GM23248 (cell line): ENCODE data around the gene BTN1A1. TPM values are rescaled to one million over a fixed set of nuclear protein-coding genes. Genes with fewer than 3 reads are reported as not detected.

Source experiments
- DNase-seq: peaks from one replicate; pipeline ENCODE4 v3.0.0-alpha.2; 2015
- H2AFZ ChIP-seq: fragments of 200-600 bp; sonication (generic); 2 replicates; pipeline ENCODE4 v1.6.1; 2016; ENCODE audit warnings: antibody characterized with exemption
- H3F3A ChIP-seq: fragments of 200-600 bp; sonication (generic); 2 replicates; pipeline ENCODE4 v1.6.1; 2016; ENCODE audit warnings: mild to moderate bottlenecking, antibody characterized with exemption, mixed run types; ENCODE audit not compliant: insufficient read depth
- H3K27ac ChIP-seq: fragments of 200-600 bp; sonication (generic); 2 replicates; pipeline ENCODE4 v1.5.1; 2016; ENCODE audit warnings: mild to moderate bottlenecking
- H3K27me3 ChIP-seq: fragments of 200-600 bp; sonication (generic); replicated peaks from 2 replicates; pipeline ENCODE4 v1.6.1; 2016; ENCODE audit warnings: mild to moderate bottlenecking; ENCODE audit not compliant: insufficient read depth
- H3K36me3 ChIP-seq: fragments of 200-600 bp; sonication (generic); 2 replicates; pipeline ENCODE4 v1.6.1; 2016; ENCODE audit warnings: low read depth, mild to moderate bottlenecking
- H3K4me1 ChIP-seq: fragments of 200-600 bp; sonication (generic); 2 replicates; pipeline ENCODE4 v1.6.1; 2016; ENCODE audit warnings: mild to moderate bottlenecking; ENCODE audit not compliant: insufficient read depth
- H3K4me2 ChIP-seq: fragments of 200-600 bp; sonication (generic); one replicate; pipeline ENCODE4 v1.6.1; 2016; ENCODE audit warnings: mild to moderate bottlenecking; ENCODE audit not compliant: unreplicated experiment
- H3K4me3 ChIP-seq: fragments of 200-600 bp; sonication (generic); 2 replicates; pipeline ENCODE4 v1.5.1; 2016; ENCODE audit warnings: mild to moderate bottlenecking
- H3K79me2 ChIP-seq: fragments of 200-600 bp; sonication (generic); 2 replicates; pipeline ENCODE4 v1.6.1; 2016; ENCODE audit warnings: mild to moderate bottlenecking; ENCODE audit not compliant: insufficient read depth
- H3K9ac ChIP-seq: fragments of 200-600 bp; sonication (generic); 2 replicates; pipeline ENCODE4 v1.6.1; 2016; ENCODE audit warnings: mild to moderate bottlenecking
- H3K9me2 ChIP-seq: fragments of 200-600 bp; sonication (generic); 2 replicates; pipeline ENCODE4 v1.6.1; 2016; ENCODE audit warnings: mixed run types, mild to moderate bottlenecking, moderate library complexity; ENCODE audit not compliant: insufficient read depth
- H3K9me3 ChIP-seq: fragments of 200-600 bp; sonication (generic); one replicate; pipeline ENCODE4 v1.6.1; 2017; ENCODE audit warnings: low read depth
- H4K20me1 ChIP-seq: fragments of 200-600 bp; sonication (generic); 2 replicates; pipeline ENCODE4 v1.6.0; 2016; ENCODE audit not compliant: insufficient read depth
- EZH2 ChIP-seq: fragments of 200-600 bp; sonication (generic); IDR thresholded peaks from 2 replicates; pipeline ENCODE4 v1.6.1; 2018; ENCODE audit warnings: antibody characterized with exemption, mild to moderate bottlenecking; ENCODE audit not compliant: insufficient read depth, poor library complexity, severe bottlenecking
- EZH2phosphoT487 ChIP-seq: fragments of 200-600 bp; sonication (generic); IDR thresholded peaks from 2 replicates; pipeline ENCODE4 v1.6.1; 2018; ENCODE audit warnings: antibody characterized with exemption, moderate library complexity, mild to moderate bottlenecking, low read depth; ENCODE audit not compliant: insufficient read depth
- WGBS, 2 experiments: methylation state at CpG; one replicate each; pipeline ENCODE4 v1.1.6; 2015 to 2017; ENCODE audit warnings: low lambda C conversion rate in 2 of 2, low coverage in 1 of 2; ENCODE audit errors: missing lambda C conversion rate in 2 of 2; 5-methylcytosine and 5-hydroxymethylcytosine counted together
- in situ Hi-C: fragments of 300-500 bp; cut with MboI; formaldehyde crosslinking; loops from 2 replicates; pipeline ENCODE4 v1.15.0; 2020
- polyA plus RNA-seq: library from polyadenylated mRNA; unstranded; fragments of >200 nt; fragmentation: Nextera tagmentation; extraction: Ambion mirVana; gene quantifications from 2 replicates; pipeline ENCODE4 v1.2.1, GENCODE V29; 2016
- total RNA-seq: library from RNA; depleted of rRNA; stranded (reverse); fragments of >200 nt; shearing (Covaris generic); gene quantifications from 2 replicates; pipeline ENCODE4 v1.2.3, GENCODE V29; 2014

The BTN1A1 gene
- total and polyA plus RNA-seq, 2 experiments from 2014 or later: 0.11 TPM; not detected in 1

DNA sequence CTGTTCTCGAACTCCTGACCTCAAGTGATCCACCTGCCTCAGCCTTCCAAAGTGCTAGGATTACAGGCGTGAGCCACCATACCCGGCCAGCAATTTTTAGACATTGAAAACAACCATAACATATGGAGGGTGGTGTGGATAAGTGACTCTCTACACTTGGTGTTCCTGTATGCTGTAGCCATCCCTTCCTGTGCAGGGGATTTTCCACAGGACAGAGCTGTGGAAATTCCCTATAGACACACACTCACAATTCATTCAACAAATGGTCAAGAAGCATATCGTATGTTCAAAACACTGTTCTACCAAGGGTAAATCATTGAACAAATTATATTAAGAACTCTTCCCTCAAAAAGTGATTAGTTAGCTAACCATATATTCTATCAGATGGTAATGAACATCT, 36.1 kb upstream of the BTN1A1 start:
- no peak overlapping the region for H3K4me3 ChIP-seq
- H4K20me1 ChIP-seq: no peaks in the 10 kb centered on the region
- H3K27ac ChIP-seq: no peak overlapping the region
- no peaks in the 10 kb centered on the region for H3K27me3 ChIP-seq
- no peak overlapping the region for H2AFZ ChIP-seq
- TF ChIP-seq EZH2phosphoT487 (no peak), EZH2 (no peak)
- H3K36me3 ChIP-seq: peaks cover 58% of the 10 kb centered on the region
- no peak for DNase-seq
- peaks cover 12% of the 10 kb centered on the region for H3K4me1 ChIP-seq
- H3K4me2 ChIP-seq: no peak overlapping the region
- no peaks in the 10 kb centered on the region for H3F3A ChIP-seq
- no peaks in the 10 kb centered on the region for H3K9me2 ChIP-seq
- H3K9ac ChIP-seq: no peak overlapping the region
- WGBS, 2 experiments: 83 to 88% methylated on average over 4 of the region's 4 CpGs
- H3K9me3 ChIP-seq: no peaks in the 10 kb centered on the region
- peaks cover 43% of the 10 kb centered on the region for H3K79me2 ChIP-seq
- in situ Hi-C loops: no loop called here

DNA sequence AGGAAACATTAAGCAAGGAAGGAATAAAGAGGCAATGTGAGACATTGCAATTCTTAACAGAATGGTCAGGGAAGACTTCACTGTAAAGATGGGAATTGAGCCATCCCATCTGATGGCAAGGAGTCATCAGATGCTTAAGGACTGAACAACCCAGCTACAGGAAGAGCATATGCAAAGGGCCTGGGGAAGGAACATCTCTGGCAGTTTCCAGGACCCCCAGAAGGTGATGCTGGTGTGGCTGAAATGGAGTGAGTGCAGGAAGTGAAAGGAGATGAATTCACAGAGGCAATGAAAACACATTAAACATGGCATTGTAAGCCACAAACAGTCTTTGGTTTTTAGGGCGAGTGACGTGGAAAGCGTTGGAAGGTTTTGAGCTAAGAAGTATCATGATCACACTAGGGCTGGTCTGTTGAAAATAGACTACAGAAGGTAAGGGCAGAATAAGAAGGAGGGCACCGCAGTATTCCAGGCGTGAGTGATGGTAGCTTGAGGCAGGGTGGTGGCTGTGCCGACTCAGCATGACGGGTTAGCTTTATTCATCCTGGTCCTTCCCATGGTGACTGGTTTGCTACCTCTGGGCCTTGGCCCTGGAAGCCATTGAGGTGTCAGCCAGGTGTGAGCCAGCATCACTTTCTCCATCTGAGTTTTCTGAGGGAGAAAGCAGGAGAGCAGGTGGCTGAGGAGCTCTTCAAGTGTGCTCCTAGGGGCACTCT, 35.5 kb upstream of the BTN1A1 start:
- no peaks in the 10 kb centered on the region for H3K27me3 ChIP-seq
- no peak for DNase-seq
- TF ChIP-seq EZH2 (no peak), EZH2phosphoT487 (no peak)
- no peaks in the 10 kb centered on the region for H3K9me2 ChIP-seq
- no peak overlapping the region for H3K4me3 ChIP-seq
- H3K79me2 ChIP-seq: peaks cover 37% of the 10 kb centered on the region
- peaks cover 8% of the 10 kb centered on the region; the same call in 1 of the 2 replicates for H3K4me1 ChIP-seq
- in situ Hi-C loops: no loop called here
- no peak overlapping the region for H3K27ac ChIP-seq
- H2AFZ ChIP-seq: no peak overlapping the region
- H4K20me1 ChIP-seq: no peaks in the 10 kb centered on the region
- no peak overlapping the region for H3K4me2 ChIP-seq
- no peaks in the 10 kb centered on the region for H3F3A ChIP-seq
- H3K9ac ChIP-seq: no peak overlapping the region
- WGBS, 2 experiments: 95 to 97% methylated on average over 7 of the region's 7 CpGs
- no peaks in the 10 kb centered on the region for H3K9me3 ChIP-seq
- H3K36me3 ChIP-seq: peaks cover 61% of the 10 kb centered on the region

GRCh38 chr6:26465776-26466175, 34.3 kb upstream of the BTN1A1 start:
- H3K36me3 ChIP-seq: peaks cover 57% of the 10 kb centered on the region
- H3K27ac ChIP-seq: no peak overlapping the region
- no peaks in the 10 kb centered on the region for H3K9me2 ChIP-seq
- no peak overlapping the region for H2AFZ ChIP-seq
- H3K27me3 ChIP-seq: no peaks in the 10 kb centered on the region
- H3K9ac ChIP-seq: no peak overlapping the region
- H3F3A ChIP-seq: peaks cover 8% of the 10 kb centered on the region; the same call in 1 of the 2 replicates
- no peak for TF ChIP-seq EZH2
- TF ChIP-seq EZH2phosphoT487: no peak
- in situ Hi-C loops: no loop called here
- H4K20me1 ChIP-seq: no peaks in the 10 kb centered on the region
- H3K79me2 ChIP-seq: peaks cover 25% of the 10 kb centered on the region
- H3K4me1 ChIP-seq: peaks cover 7% of the 10 kb centered on the region; the same call in 1 of the 2 replicates
- no peaks in the 10 kb centered on the region for H3K9me3 ChIP-seq
- DNase-seq: no peak
- 95 to 99% methylated on average over 3 of the region's 3 CpGs for WGBS, 2 experiments
- H3K4me2 ChIP-seq: no peak overlapping the region
- no peak overlapping the region for H3K4me3 ChIP-seq

- no peaks in the 10 kb centered on the region; the same call in none of the 2 replicates for H3K79me2 ChIP-seq
- peaks cover 45% of the 10 kb centered on the region for H3K36me3 ChIP-seq
- H2AFZ ChIP-seq: no peak overlapping the region
- H3K9me2 ChIP-seq: no peaks in the 10 kb centered on the region
- H3K27ac ChIP-seq: no peak overlapping the region
- WGBS, 2 experiments: 75 to 79% methylated on average over 2 of the region's 2 CpGs
- DNase-seq: no peak
- no peak overlapping the region for H3K4me2 ChIP-seq
- TF ChIP-seq EZH2 (no peak), EZH2phosphoT487 (no peak)
- H4K20me1 ChIP-seq: no peaks in the 10 kb centered on the region
- no peak overlapping the region for H3K9ac ChIP-seq
- in situ Hi-C loops: no loop called here
- H3K9me3 ChIP-seq: no peaks in the 10 kb centered on the region
- H3K4me3 ChIP-seq: no peak overlapping the region
- peaks cover 8% of the 10 kb centered on the region for H3K4me1 ChIP-seq
- H3F3A ChIP-seq: peaks cover 36% of the 10 kb centered on the region
- no peaks in the 10 kb centered on the region for H3K27me3 ChIP-seq
Observed at GRCh38 chr6:26468829-26469228, 31.3 kb upstream of the BTN1A1 start.
